ENCODE data around the gene DOCK8. TPM values are rescaled to one million over a fixed set of nuclear protein-coding genes. Genes with fewer than 3 reads are reported as not detected.
"Not testable (repeated sequence)": the region's sequence is repeated elsewhere in the genome, so short reads cannot be mapped to it uniquely, and the experiment has no call there.

DOCK8 gene
- total RNA-seq, 6 experiments from 2014 or later, result 0.05 to 0.34 (median 0.20) TPM

- TF ChIP-seq CTCF (IDR thresholded peaks at IDR 0.05), result no peak
- H3K27ac Mint-ChIP-seq, result no peak overlapping the region
- no peak for DNase-seq
- no peaks in the 10 kb centered on the region for H3K9me3 Mint-ChIP-seq
- no peaks in the 10 kb centered on the region for H3K4me1 Mint-ChIP-seq (ENCODE audit: low read depth)
- no peak overlapping the region for H3K4me3 Mint-ChIP-seq
- H3K27me3 Mint-ChIP-seq (ENCODE audit: insufficient read depth), result peaks cover 7% of the 10 kb centered on the region
- no peaks in the 10 kb centered on the region for H3K36me3 Mint-ChIP-seq (ENCODE audit: low read depth)
Observed at GRCh38 chr9:216866-217265, 2.2 kb downstream of the DOCK8 start.

- DNase-seq, result no peak
- no peak for TF ChIP-seq CTCF (IDR thresholded peaks at IDR 0.05)
- Mint-ChIP-seq H3K4me1 (ENCODE audit: low read depth) (no peaks in the 10 kb centered on the region), H3K36me3 (ENCODE audit: low read depth) (no peaks in the 10 kb centered on the region), H3K27me3 (ENCODE audit: insufficient read depth) (peaks cover 7% of the 10 kb centered on the region), H3K4me3 (no peak overlapping the region), H3K27ac (no peak overlapping the region), H3K9me3 (no peaks in the 10 kb centered on the region)
Observed at GRCh38 chr9:217950-218349, 3.3 kb downstream of the DOCK8 start.

GRCh38 chr9:219036-219435 lies 4.4 kb downstream of the DOCK8 start:
- H3K27me3 Mint-ChIP-seq (ENCODE audit: insufficient read depth); H3K4me3 Mint-ChIP-seq: not testable (repeated sequence)

GRCh38 chr9:219670-220365 lies 5.2 kb downstream of the DOCK8 start:
- H3K4me1 Mint-ChIP-seq (ENCODE audit: low read depth), result peaks cover 7% of the 10 kb centered on the region; the same call in 1 of the 2 replicates
- no peak for TF ChIP-seq CTCF (IDR thresholded peaks at IDR 0.05)
- no peak overlapping the region for H3K4me3 Mint-ChIP-seq
- no peaks in the 10 kb centered on the region for H3K9me3 Mint-ChIP-seq
- H3K27ac Mint-ChIP-seq, result no peak overlapping the region
- DNase-seq, result no peak
- no peaks in the 10 kb centered on the region for H3K36me3 Mint-ChIP-seq (ENCODE audit: low read depth)
- peaks cover 7% of the 10 kb centered on the region for H3K27me3 Mint-ChIP-seq (ENCODE audit: insufficient read depth)

More at GRCh38 chr9:219036-219435, 4.4 kb downstream of the DOCK8 start:
- H3K36me3 Mint-ChIP-seq (ENCODE audit: low read depth); H3K27ac Mint-ChIP-seq; DNase-seq; H3K4me1 Mint-ChIP-seq (ENCODE audit: low read depth); H3K9me3 Mint-ChIP-seq: not testable (repeated sequence)

GRCh38 chr9:221989-222776 lies 7.5 kb downstream of the DOCK8 start:
- H3K4me3 Mint-ChIP-seq, result no peak overlapping the region
- no peaks in the 10 kb centered on the region for H3K9me3 Mint-ChIP-seq
- H3K27ac Mint-ChIP-seq, result no peak overlapping the region
- H3K4me1 Mint-ChIP-seq (ENCODE audit: low read depth), result peaks cover 7% of the 10 kb centered on the region; the same call in 1 of the 2 replicates
- H3K27me3 Mint-ChIP-seq (ENCODE audit: insufficient read depth), result no peaks in the 10 kb centered on the region
- no peak for TF ChIP-seq CTCF (IDR thresholded peaks at IDR 0.05)
- no peaks in the 10 kb centered on the region for H3K36me3 Mint-ChIP-seq (ENCODE audit: low read depth)
- no peak for DNase-seq

- no peak for DNase-seq
- Mint-ChIP-seq H3K4me3 (no peak overlapping the region), H3K27ac (no peak overlapping the region), H3K27me3 (ENCODE audit: insufficient read depth) (no peaks in the 10 kb centered on the region), H3K9me3 (no peaks in the 10 kb centered on the region), H3K4me1 (ENCODE audit: low read depth) (peaks cover 7% of the 10 kb centered on the region; the same call in 1 of the 2 replicates), H3K36me3 (ENCODE audit: low read depth) (no peaks in the 10 kb centered on the region)
- no peak for TF ChIP-seq CTCF (IDR thresholded peaks at IDR 0.05)
Observed at GRCh38 chr9:223152-223551, 8.5 kb downstream of the DOCK8 start.

Measured in HFFc6 (cell line).